Gastrocnemius medialis (tissue), 4 donors: ENCODE data around the gene OS9. TPM values are rescaled to one million over a fixed set of nuclear protein-coding genes. Genes with fewer than 3 reads are reported as not detected.

Source experiments
- ATAC-seq, 2 donors: fragments of 150-250 bp; one replicate each; pipeline ENCODE4 v1.9.1; 2016
- DNase-seq, 2 donors: peaks; one replicate each; pipeline ENCODE4 v3.0.0-alpha.2; 2019
- H3K27ac ChIP-seq, 4 donors: fragments of 200-600 bp; sonication (generic); 1 replicate in 1 of 4; 2 replicates in 3 of 4; pipeline ENCODE4 v1.5.1; 2016 to 2018; ENCODE audit warnings: mild to moderate bottlenecking in 2 of 4, moderate library complexity in 1 of 4
- H3K27me3 ChIP-seq, 3 donors: fragments of 200-600 bp; sonication (generic) in 2 of 3; 1 replicate in 1 of 3; 2 replicates in 2 of 3; pipeline versions ENCODE4 v1.5.1 to v1.6.0; 2016 to 2019; ENCODE audit warnings: mild to moderate bottlenecking in 1 of 3, moderate library complexity in 1 of 3
- H3K36me3 ChIP-seq, 2 donors: fragments of 200-600 bp; sonication (generic) in 1 of 2; one replicate each; pipeline ENCODE4 v1.5.1; 2017 to 2018
- H3K4me1 ChIP-seq, 2 donors: fragments of 200-600 bp; sonication (generic) in 1 of 2; one replicate each; pipeline ENCODE4 v1.5.1; 2016 to 2017; ENCODE audit warnings: mild to moderate bottlenecking in 2 of 2
- H3K4me3 ChIP-seq, 4 donors: fragments of 200-600 bp; sonication (generic) in 3 of 4; 1 replicate in 1 of 4; 2 replicates in 3 of 4; pipeline ENCODE4 v1.5.1; 2016 to 2019; ENCODE audit warnings: mild to moderate bottlenecking in 2 of 4
- H3K9me3 ChIP-seq, 3 donors: fragments of 200-600 bp; sonication (generic) in 2 of 3; 1 replicate in 1 of 3; 2 replicates in 2 of 3; pipeline ENCODE4 v1.5.1; 2016 to 2019
- CTCF ChIP-seq, 5 experiments: fragments of 450-650 bp in 3 of 5; fragments of 200-600 bp in 2 of 5; sonication (generic) in 2 of 5; IDR thresholded peaks in 4 of 5; conservative IDR thresholded peaks in 1 of 5; 1 replicate in 4 of 5; 2 replicates in 1 of 5; pipeline ENCODE4 v1.5.1; 2016 to 2019; ENCODE audit warnings: antibody characterized with exemption in 5 of 5, mild to moderate bottlenecking in 3 of 5, moderate library complexity in 3 of 5
- POLR2A ChIP-seq, 2 donors: fragments of 450-650 bp; IDR thresholded peaks; one replicate each; pipeline ENCODE4 v1.6.1; 2017; ENCODE audit warnings: antibody characterized with exemption in 2 of 2, mild to moderate bottlenecking in 2 of 2, moderate library complexity in 2 of 2
- in situ Hi-C, 4 donors: fragments of 200-750 bp; cut with MboI; loops; one replicate each; pipeline versions ENCODE4 v1.15.0 to v1.8.0; 2017; ENCODE audit warnings: low sequenced_read_pairs in 4 of 4
- intact Hi-C: fragments of 100-400 bp; cut with DNase I; formaldehyde crosslinking; loops from one replicate; pipeline ENCODE4 v1.15.1; 2023; ENCODE audit warnings: low total_unique reads
- total RNA-seq, 4 donors: library from RNA; depleted of rRNA; stranded (reverse); fragments of >200 nt; gene quantifications; one replicate each; pipeline versions ENCODE4 v1.1.0 to v1.2.3, GENCODE V29; 2016

The OS9 gene
- total RNA-seq, 4 donors from 2014 or later: 77.0 to 152 (median 106) TPM

- no peak overlapping the region for H3K27ac ChIP-seq
- DNase-seq (no peak), ATAC-seq (no peak)
- H3K36me3 ChIP-seq: no peaks in the 10 kb centered on the region
- intact Hi-C loops: no loop called here
- in situ Hi-C loops: no loop called here
- no peak for TF ChIP-seq POLR2A (IDR thresholded peaks at IDR 0.05)
- TF ChIP-seq CTCF (IDR thresholded peaks at IDR 0.05 in 4 of 5, conservative IDR thresholded peaks at IDR 0.05 in 1 of 5): no peak
- peaks cover 6 to 19% of the 10 kb centered on the region in 2 donors for H3K4me1 ChIP-seq
- no peaks in the 10 kb centered on the region for H3K9me3 ChIP-seq
- no peak overlapping the region for H3K4me3 ChIP-seq
- peaks cover 36 to 37% (median 37%) of the 10 kb centered on the region in 3 donors for H3K27me3 ChIP-seq
Observed at GRCh38 chr12:57732726-57733593, 39.0 kb downstream of the OS9 start.

GRCh38 chr12:57733928-57734327, 40.0 kb downstream of the OS9 start:
- TF ChIP-seq POLR2A (IDR thresholded peaks at IDR 0.05) (no peak), CTCF (IDR thresholded peaks at IDR 0.05 in 4 of 5, conservative IDR thresholded peaks at IDR 0.05 in 1 of 5) (no peak)
- no peak overlapping the region for H3K4me3 ChIP-seq
- intact Hi-C loops: no loop called here
- in situ Hi-C loops: no loop called here
- no peaks in the 10 kb centered on the region for H3K9me3 ChIP-seq
- ATAC-seq (no peak), DNase-seq (no peak)
- H3K27ac ChIP-seq: no peak overlapping the region
- H3K36me3 ChIP-seq: no peaks in the 10 kb centered on the region
- H3K27me3 ChIP-seq: peaks cover 39 to 44% (median 43%) of the 10 kb centered on the region in 3 donors
- peaks cover 7 to 25% of the 10 kb centered on the region in 2 donors for H3K4me1 ChIP-seq

DNA sequence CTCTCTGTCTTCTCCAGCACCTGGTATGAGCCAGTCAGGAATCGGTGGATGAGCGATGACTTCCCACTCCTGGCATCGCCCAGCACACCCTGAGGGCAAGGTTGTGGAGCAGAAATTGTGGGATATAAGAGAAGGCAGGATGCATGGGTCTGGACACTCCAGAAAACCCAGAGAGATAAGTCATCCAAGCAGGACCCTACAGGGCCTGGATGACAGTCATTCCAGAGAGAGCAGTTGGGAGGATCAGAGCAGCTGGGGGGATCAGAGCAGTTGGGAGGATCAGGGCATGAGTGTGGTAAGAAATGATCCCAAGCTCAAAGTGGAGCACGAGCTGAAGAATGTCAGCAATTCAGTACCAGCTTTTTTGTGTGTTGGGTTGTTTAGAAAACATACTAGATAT, 40.7 kb downstream of the OS9 start:
- no peak for TF ChIP-seq POLR2A (IDR thresholded peaks at IDR 0.05)
- TF ChIP-seq CTCF (IDR thresholded peaks at IDR 0.05 in 4 of 5, conservative IDR thresholded peaks at IDR 0.05 in 1 of 5): no peak
- H3K36me3 ChIP-seq: no peaks in the 10 kb centered on the region
- no peaks in the 10 kb centered on the region for H3K9me3 ChIP-seq
- intact Hi-C loops: no loop called here
- H3K27me3 ChIP-seq: peaks cover 45 to 49% (median 46%) of the 10 kb centered on the region in 3 donors
- H3K4me1 ChIP-seq: peaks cover 7 to 27% of the 10 kb centered on the region in 2 donors
- H3K27ac ChIP-seq: no peak overlapping the region
- in situ Hi-C loops: no loop called here
- H3K4me3 ChIP-seq: no peak overlapping the region
- ATAC-seq: no peak
- no peak for DNase-seq

DNA sequence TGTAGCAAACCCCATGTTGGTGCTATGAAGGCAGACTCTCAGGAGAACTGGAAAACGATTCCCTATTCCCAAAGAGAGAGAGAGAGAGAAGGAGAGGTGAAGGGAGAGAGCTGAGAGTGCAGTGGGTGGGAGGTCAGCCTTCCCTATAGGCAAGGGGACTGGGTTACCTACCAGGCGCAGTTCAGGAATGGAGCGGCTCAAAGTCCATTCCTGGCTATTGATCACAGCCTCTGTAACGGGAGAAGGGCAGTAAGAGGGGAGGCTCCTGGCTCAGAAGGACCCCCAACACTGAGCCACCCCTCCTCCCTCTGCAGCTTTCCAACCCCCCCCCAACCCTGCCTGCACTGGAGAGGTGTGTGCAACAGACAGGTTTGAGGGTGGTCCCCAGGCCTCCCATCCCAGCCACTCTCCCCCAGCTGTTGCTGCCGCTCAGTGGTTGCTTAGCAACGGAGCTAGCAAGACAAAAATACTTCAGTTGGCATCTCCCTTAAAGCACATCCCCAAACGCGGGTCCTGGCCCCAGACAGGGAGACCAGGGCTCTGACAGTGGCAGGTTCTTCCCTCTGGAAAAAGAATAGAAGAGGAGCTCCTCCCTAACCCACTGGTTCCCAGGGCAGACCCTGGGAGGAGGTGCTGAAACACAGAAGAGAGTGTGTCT, 41.4 kb downstream of the OS9 start:
- intact Hi-C loops: no loop called here
- Histone ChIP-seq H3K27me3 (peaks cover 46 to 53% (median 52%) of the 10 kb centered on the region in 3 donors), H3K4me1 (peaks cover 7 to 27% of the 10 kb centered on the region in 2 donors), H3K9me3 (no peaks in the 10 kb centered on the region), H3K27ac (peak overlapping the region in 2 of 4 donors; percentile 35 to 38), H3K4me3 (peak overlapping the region in 3 of 4 donors; percentile 4 to 47 (median 13)), H3K36me3 (no peaks in the 10 kb centered on the region)
- ATAC-seq (peak in 1 of 2 donors; percentile 13), DNase-seq (no peak)
- in situ Hi-C loops: no loop called here
- no peak for TF ChIP-seq CTCF (IDR thresholded peaks at IDR 0.05 in 4 of 5, conservative IDR thresholded peaks at IDR 0.05 in 1 of 5)
- TF ChIP-seq POLR2A (IDR thresholded peaks at IDR 0.05): no peak
